ENCODE results near the gene UVSSA.

DNA sequence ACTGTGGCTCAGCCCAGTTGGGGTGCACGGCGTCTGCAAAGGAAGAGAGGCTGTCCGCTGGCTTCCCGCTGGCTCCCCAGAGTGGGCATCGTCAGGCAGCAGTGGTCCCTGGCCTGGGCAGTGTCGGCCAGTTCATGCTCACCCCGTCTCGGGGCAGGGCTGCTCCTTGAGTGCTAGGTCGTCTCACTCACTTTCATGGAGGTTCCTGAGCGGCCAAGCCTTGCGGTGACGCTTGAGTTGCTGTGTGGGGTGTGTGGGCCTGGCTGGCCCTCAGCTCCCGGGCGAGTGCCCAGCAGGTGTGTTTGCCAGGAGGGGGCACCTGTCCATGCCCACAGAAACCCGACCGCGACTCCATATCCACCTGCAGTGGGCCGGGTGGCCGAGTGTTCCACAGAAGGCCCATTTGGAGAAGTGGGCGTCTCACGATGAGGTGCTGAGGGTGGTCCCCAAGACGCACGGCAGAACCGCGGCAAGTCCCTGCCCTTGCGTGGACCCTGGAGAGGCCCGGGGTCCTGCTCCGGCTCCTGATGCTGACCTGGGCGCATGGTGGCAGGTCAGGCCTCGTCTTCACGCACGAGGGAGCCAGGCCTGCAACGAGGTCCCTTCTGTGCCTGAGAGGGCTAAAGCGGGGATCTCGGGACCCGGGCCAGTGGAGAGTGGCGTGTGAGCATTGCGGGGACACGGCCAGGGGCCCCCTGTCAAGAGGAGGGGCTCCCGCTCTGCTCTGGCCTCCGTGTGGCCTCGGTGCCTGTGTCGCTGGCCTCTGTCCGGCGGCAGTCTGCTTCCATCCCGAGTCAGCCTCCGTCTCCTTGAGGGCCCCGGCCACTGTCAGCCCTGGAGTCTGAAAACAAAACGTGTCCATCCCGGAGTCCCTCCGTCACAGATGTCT lies 18.5 kb upstream of the UVSSA start:
- TF ChIP-seq POLR2AphosphoS5 (IDR thresholded peaks at IDR 0.05) (no peak), POLR2A (IDR thresholded peaks at IDR 0.05) (no peak)
- TF ChIP-seq, protein P1, sequence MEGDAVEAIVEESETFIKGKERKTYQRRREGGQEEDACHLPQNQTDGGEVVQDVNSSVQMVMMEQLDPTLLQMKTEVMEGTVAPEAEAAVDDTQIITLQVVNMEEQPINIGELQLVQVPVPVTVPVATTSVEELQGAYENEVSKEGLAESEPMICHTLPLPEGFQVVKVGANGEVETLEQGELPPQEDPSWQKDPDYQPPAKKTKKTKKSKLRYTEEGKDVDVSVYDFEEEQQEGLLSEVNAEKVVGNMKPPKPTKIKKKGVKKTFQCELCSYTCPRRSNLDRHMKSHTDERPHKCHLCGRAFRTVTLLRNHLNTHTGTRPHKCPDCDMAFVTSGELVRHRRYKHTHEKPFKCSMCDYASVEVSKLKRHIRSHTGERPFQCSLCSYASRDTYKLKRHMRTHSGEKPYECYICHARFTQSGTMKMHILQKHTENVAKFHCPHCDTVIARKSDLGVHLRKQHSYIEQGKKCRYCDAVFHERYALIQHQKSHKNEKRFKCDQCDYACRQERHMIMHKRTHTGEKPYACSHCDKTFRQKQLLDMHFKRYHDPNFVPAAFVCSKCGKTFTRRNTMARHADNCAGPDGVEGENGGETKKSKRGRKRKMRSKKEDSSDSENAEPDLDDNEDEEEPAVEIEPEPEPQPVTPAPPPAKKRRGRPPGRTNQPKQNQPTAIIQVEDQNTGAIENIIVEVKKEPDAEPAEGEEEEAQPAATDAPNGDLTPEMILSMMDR (IDR thresholded peaks at IDR 0.05) = no peak

Data from breast epithelium (tissue), 3 donors.